DMS 273 (cell line): ENCODE data around the gene TYW5.
A peak's percentile ranks its signal among the peaks of the same experiment; 100 is the strongest.
"Not testable (repeated sequence)": the region's sequence is repeated elsewhere in the genome, so short reads cannot be mapped to it uniquely, and the experiment has no call there.

ENCODE experiments used
- DNase-seq: peaks from one replicate; lab custom pipeline; 2025; ENCODE audit not compliant: unreplicated experiment; lab: John Stamatoyannopoulos, UW

The TYW5 gene

GRCh38 chr2:199922856-199923255, 32.4 kb downstream of the TYW5 start:
- DNase-seq: no peak

DNA sequence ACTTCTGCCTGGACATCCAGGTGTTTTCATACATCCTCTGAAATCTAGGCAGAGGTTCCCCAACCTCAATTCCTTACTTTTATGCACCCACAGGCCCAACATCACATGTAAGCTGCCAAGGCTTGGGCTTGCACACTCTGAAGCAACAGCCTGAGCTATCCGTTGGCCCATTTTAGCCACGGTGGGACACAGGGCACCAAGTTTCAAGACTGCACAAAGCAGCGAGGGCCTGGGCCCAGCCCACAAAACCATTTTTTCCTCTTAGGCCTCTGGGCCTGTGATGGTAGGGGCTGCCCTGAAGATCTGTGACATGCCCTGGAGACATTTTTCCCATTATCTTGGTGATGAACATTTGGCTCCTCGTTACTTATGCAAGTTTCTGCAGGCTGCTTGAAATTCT, 38.3 kb downstream of the TYW5 start:
- DNase-seq: no peak

- no peak for DNase-seq
These were observed 40.8 kb downstream of the TYW5 start for GRCh38 chr2:199914372-199914958.

DNA sequence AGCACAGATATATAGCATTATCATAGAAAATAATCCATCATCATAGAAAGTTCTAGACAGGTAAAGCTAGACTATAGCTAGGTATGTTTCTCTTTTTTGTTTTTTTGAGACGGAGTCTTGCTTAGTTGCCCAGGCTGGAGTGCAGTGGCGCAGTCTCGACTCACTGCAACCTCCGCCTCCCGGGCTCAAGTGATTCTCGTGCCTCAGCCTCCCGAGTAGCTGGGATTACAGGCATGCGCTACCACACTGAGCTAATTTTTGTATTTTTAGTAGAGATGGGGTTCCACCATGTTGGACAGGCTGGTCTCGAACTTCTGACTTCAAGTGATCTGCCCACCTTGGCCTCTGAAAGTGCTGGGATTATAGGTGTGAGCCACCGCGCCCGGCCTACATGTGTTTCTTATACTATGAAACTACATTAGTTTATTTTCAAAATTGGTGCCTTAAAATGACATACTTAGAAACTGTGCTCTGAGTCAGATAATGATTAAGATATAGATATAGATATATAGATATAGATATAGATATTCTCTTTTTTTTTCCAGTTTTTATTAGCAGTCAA, 42.7 kb downstream of the TYW5 start:
- DNase-seq: not testable (repeated sequence)

DNA sequence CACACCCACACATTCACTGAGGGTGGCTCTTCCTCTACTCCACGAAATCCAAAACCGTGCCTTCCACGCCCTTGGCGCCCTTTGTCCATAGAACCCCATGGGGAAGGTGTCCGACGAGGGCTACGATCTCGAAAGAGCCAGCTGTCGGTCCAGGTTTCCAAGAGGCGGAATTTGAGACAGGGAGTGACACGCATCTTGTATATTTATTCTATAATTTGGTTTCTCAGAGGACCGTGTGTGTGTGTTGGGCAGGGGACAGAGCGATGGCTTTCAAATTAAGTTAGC, 43.5 kb downstream of the TYW5 start:
- peak; percentile 84 for DNase-seq

GRCh38 chr2:199911052-199911876, 44.0 kb downstream of the TYW5 start, which contains the start of gene C2orf69:
Gene C2orf69, plus strand, starts transcription at chr2:199911293. Its CDS starts 146 bp downstream, at chr2:199911439.
- peak; percentile 99 for DNase-seq

DNA sequence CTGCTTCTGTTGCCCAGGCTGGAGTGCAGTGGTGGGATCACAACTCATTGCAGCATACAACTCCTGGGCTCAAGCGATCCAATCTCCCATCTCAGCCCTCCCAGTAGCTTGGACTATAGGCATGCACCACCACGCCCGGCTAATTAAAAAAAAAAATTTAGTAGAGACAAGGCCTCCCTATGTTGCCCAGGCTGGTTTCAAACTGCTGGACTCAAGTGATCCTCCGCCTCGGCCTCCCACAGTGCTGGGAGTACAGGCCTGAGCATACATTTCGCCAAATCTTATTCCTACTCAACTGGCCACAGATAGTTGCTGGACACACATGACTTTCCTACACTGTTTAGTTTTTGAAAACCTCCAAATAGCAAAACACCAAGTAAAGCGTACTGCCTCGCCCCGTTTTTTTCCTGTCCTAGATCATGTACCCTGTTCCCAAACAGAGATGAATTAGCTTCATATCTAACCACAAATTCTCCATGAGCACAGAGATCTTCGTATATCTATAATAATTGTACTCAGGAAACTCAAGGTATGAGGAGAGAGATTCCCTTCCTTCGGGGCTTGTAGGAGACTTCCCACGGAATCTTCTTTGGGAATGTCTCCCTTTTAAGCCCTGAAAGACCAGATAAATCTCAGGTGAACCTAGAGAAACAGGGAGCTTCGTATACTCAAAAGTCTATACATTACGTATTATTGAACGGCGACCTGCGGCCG, 44.8 kb downstream of the TYW5 start:
- DNase-seq: no peak

DNA sequence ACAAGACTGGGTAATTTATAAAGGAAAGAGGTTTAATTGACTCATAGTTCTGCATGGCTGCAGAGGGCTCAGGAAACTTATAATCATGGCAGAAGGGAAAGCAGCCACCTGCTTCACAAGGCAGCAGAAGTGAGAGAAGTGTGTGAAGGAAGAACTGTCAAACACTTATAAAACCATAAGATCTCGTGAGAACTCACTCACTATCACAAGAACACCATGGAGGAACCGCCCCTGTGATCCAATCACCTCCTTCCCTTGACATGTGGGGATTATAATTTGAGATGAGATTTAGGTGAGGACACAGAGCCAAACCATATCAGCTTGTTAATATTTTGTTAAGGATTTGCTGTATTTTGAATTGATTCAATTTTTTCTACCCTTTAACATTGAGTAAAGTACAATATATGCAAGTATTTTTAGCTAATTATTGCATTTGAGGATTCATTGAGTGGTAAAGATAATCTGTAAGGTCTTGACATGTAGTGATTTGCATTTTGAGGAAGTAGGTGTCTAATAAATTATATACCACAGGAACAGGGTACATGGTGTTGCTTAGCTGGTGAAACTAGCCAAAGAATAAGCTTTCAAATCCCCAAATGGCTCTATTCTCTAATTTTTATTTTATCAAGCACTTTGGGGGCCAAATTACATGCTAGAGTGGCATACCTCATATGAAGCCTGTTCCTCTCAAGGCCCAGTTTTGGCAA, 48.1 kb downstream of the TYW5 start:
- DNase-seq: no peak

DNA sequence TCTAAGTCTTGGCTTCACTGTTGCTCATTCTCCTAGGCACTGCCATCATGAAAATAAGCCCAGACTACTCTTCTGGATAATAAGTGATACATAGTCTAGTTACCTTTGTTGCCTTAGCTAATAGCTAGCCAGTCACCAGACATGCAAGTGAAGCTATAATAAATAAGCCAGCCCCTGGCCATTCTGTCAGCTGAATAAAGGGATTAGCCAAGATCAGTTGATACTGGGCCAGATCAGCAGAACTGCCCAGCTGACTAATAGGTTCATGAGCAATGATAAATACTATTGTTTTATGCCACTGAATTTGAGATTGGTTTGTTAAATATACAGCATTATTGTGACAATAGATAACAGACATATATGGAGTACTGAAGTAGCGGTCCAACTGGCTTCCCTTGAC, 52.2 kb downstream of the TYW5 start:
- DNase-seq: no peak

DNA sequence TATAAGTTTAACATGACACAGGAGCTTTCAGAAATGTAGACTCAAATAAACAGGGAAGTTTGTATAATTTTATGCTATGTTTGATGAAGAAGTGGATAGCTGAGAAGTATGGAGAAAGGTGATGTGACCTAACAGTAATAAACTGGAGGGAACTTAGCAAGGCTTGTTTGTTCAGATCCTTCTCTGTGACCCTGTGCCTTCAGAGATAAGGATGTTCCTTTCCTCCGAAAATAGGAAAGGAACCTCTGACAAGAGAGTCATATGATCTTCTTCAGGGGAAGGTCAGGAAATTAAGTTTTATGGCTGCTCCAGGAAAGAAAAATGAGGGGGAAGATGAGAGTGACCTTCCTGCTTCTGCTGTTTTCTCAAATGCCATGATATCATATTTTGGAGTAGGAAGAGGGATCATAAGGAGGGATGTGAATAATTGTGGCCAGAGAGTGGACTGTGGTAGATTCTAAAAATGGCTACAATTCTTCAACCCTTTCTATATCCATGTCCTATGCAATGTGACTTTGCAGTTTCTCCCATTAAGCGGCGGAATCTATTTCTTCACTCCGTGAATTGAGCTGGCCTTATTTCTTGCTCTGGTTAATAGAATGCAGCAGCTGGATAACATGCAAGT, 52.7 kb downstream of the TYW5 start:
- DNase-seq: no peak

DNA sequence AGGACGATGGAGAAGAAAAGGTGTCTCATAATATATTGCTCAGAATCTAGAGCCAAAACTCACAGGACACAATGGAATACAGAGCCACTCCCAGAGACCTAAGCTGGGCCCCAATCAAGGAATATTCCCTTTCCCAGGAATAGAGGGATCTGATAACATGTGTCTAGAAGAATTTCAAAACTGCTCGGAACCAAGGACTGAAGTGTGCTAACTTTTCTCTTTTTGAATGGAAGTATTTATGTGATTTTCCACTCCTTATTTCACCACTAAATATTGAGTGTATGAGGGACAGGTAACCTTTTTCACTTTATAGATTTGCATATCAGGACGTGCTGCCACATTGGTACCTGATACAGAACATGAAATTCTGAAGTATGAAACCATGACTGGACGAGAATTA, 53.3 kb downstream of the TYW5 start:
- no peak for DNase-seq

- DNase-seq: no peak
These were observed 58.7 kb downstream of the TYW5 start for GRCh38 chr2:199896617-199897016.

GRCh38 chr2:199895406-199895805, 59.9 kb downstream of the TYW5 start:
- no peak for DNase-seq

- peak; percentile 31 for DNase-seq
These were observed 71.6 kb downstream of the TYW5 start for GRCh38 chr2:199883474-199884212.

GRCh38 chr2:199882667-199883066, 72.6 kb downstream of the TYW5 start:
- no peak for DNase-seq
